ENCODE data around the gene C11orf24. TPM values are rescaled to one million over a fixed set of nuclear protein-coding genes. Genes with fewer than 3 reads are reported as not detected.
A peak's percentile ranks its signal among the peaks of the same experiment; 100 is the strongest.

Gene C11orf24
- total and polyA plus RNA-seq, 8 donors = 5.8 to 35.1 (median 20.1) TPM

GRCh38 chr11:68314203-68315170 lies 42.7 kb upstream of the C11orf24 start:
- Histone ChIP-seq H3K27ac (peak overlapping the region; percentile 71 to 89 (median 78)), H3K36me3 (no peaks in the 10 kb centered on the region), H3K27me3 (peaks cover 0 to 11% (median 0%) of the 10 kb centered on the region in 3 donors), H3K4me3 (peak overlapping the region; percentile 71 to 86 (median 72)), H3K9me3 (no peaks in the 10 kb centered on the region), H3K4me1 (peaks cover 43 to 65% (median 50%) of the 10 kb centered on the region in 4 donors)
- intact Hi-C loops (cut with DNase I; ENCODE audit: low total_unique reads) = loop anchor here (10.0 kb wide), 1 partner anchor 70 kb away; no protein-coding TSS in a partner anchor
- peak in 1 of 2 donors; percentile 70 for DNase-seq
- WGBS, 5 donors = 15 to 22% (median 18%) methylated on average over 24 to 27 of the region's 27 CpGs
- TF ChIP-seq EP300 (IDR thresholded peaks at IDR 0.05) (no peak), POLR2AphosphoS5 (IDR thresholded peaks at IDR 0.05) (no peak), POLR2A (IDR thresholded peaks at IDR 0.05) (no peak), CTCF (IDR thresholded peaks at IDR 0.05) (no peak)

- intact Hi-C loops (cut with DNase I; ENCODE audit: low total_unique reads) = loop anchor here (10.0 kb wide), 1 partner anchor 71 kb away; no protein-coding TSS in a partner anchor
- H3K27ac ChIP-seq = peak overlapping the region; percentile 71 to 89 (median 78)
- no peaks in the 10 kb centered on the region for H3K36me3 ChIP-seq
- H3K27me3 ChIP-seq = peaks cover 0 to 11% (median 0%) of the 10 kb centered on the region in 3 donors
- peak overlapping the region; percentile 71 to 86 (median 72) for H3K4me3 ChIP-seq
- no peak for DNase-seq
- WGBS, 5 donors = 8 to 14% (median 8%) methylated on average over 18 to 19 of the region's 19 CpGs
- H3K9me3 ChIP-seq = no peaks in the 10 kb centered on the region
- TF ChIP-seq POLR2AphosphoS5 (IDR thresholded peaks at IDR 0.05) (no peak), POLR2A (IDR thresholded peaks at IDR 0.05) (no peak), EP300 (IDR thresholded peaks at IDR 0.05) (no peak), CTCF (IDR thresholded peaks at IDR 0.05) (no peak)
- peaks cover 43 to 65% (median 50%) of the 10 kb centered on the region in 4 donors for H3K4me1 ChIP-seq
Observed at GRCh38 chr11:68313574-68314202, 41.9 kb upstream of the C11orf24 start.

- Histone ChIP-seq H3K27me3 (peaks cover 0 to 11% (median 0%) of the 10 kb centered on the region in 3 donors), H3K4me1 (peaks cover 43 to 58% (median 50%) of the 10 kb centered on the region in 4 donors), H3K9me3 (no peaks in the 10 kb centered on the region), H3K4me3 (peak overlapping the region; percentile 71 to 86 (median 72)), H3K36me3 (no peaks in the 10 kb centered on the region), H3K27ac (peak overlapping the region; percentile 71 to 89 (median 78))
- intact Hi-C loops (cut with DNase I; ENCODE audit: low total_unique reads) = loop anchor here (10.0 kb wide), 1 partner anchor 72 kb away; no protein-coding TSS in a partner anchor
- peak in 1 of 2 donors; percentile 56 for DNase-seq
- whole genome bisulfite sequencing, 5 donors = 0 to 1% (median 1%) methylated on average over 39 to 102 of the region's 102 CpGs
- TF ChIP-seq POLR2A (IDR thresholded peaks at IDR 0.05) = no peak
- TF ChIP-seq POLR2AphosphoS5 (IDR thresholded peaks at IDR 0.05) = no peak
- no peak for TF ChIP-seq CTCF (IDR thresholded peaks at IDR 0.05)
- TF ChIP-seq EP300 (IDR thresholded peaks at IDR 0.05) = no peak
Observed at GRCh38 chr11:68312780-68313573, 41.2 kb upstream of the C11orf24 start.
